ENCODE data around the gene BRWD1.
A peak's percentile ranks its signal among the peaks of the same experiment; 100 is the strongest.

BRWD1 gene

GRCh38 chr21:39348355-39349210 is 35.2 kb upstream of the BRWD1 start, which contains the start of gene HMGN1:
TSS of gene HMGN1 (minus strand) at chr21:39349088. CDS start at chr21:39348917, 171 bp downstream.
- no peaks in the 10 kb centered on the region for H3K9me3 ChIP-seq (ENCODE audit: insufficient read depth, low read length)
- peaks cover 47% of the 10 kb centered on the region for H3K36me3 ChIP-seq (ENCODE audit: insufficient read depth, insufficient read length, low read length)
- peak within 1 kb of the TSS; percentile 84 for H3K4me3 ChIP-seq (ENCODE audit: insufficient read length, low read depth)
- TF ChIP-seq SUZ12 (IDR thresholded peaks at IDR 0.05; ENCODE audit: extremely low read depth, insufficient read depth, insufficient read length), result no peak
- no peak for TF ChIP-seq YY1 (IDR thresholded peaks at IDR 0.05; ENCODE audit: insufficient read depth, insufficient read length)
- TF ChIP-seq ZNF274 (IDR thresholded peaks at IDR 0.05; ENCODE audit: low read depth, low read length), result no peak
- H3K27me3 ChIP-seq (ENCODE audit: insufficient read depth, insufficient read length), result no peaks in the 10 kb centered on the region
- peaks cover 13% of the 10 kb centered on the region for H3K4me1 ChIP-seq (ENCODE audit: insufficient read depth, insufficient read length)
- peak within 1 kb of the TSS; percentile 96 for H3K9ac ChIP-seq (ENCODE audit: insufficient read length, low read depth)
- peak; percentile 94 for DNase-seq (ENCODE audit: low read depth, low spot score)

- H3K4me3 ChIP-seq (ENCODE audit: insufficient read length, low read depth), result peak overlapping the region; percentile 84
- TF ChIP-seq YY1 (IDR thresholded peaks at IDR 0.05; ENCODE audit: insufficient read depth, insufficient read length), result no peak
- no peak for TF ChIP-seq ZNF274 (IDR thresholded peaks at IDR 0.05; ENCODE audit: low read depth, low read length)
- TF ChIP-seq SUZ12 (IDR thresholded peaks at IDR 0.05; ENCODE audit: extremely low read depth, insufficient read depth, insufficient read length), result no peak
- H3K9ac ChIP-seq (ENCODE audit: insufficient read length, low read depth), result peak overlapping the region; percentile 96
- H3K36me3 ChIP-seq (ENCODE audit: insufficient read depth, insufficient read length, low read length), result peaks cover 53% of the 10 kb centered on the region
- H3K9me3 ChIP-seq (ENCODE audit: insufficient read depth, low read length), result no peaks in the 10 kb centered on the region
- no peaks in the 10 kb centered on the region for H3K27me3 ChIP-seq (ENCODE audit: insufficient read depth, insufficient read length)
- peaks cover 13% of the 10 kb centered on the region for H3K4me1 ChIP-seq (ENCODE audit: insufficient read depth, insufficient read length)
- DNase-seq (ENCODE audit: low read depth, low spot score), result no peak
Observed at GRCh38 chr21:39348040-39348354, 34.6 kb upstream of the BRWD1 start.

GRCh38 chr21:39347537-39347936 is 34.1 kb upstream of the BRWD1 start:
- Histone ChIP-seq H3K9me3 (ENCODE audit: insufficient read depth, low read length) (no peaks in the 10 kb centered on the region), H3K9ac (ENCODE audit: insufficient read length, low read depth) (peak overlapping the region; percentile 96), H3K36me3 (ENCODE audit: insufficient read depth, insufficient read length, low read length) (peaks cover 53% of the 10 kb centered on the region), H3K27me3 (ENCODE audit: insufficient read depth, insufficient read length) (no peaks in the 10 kb centered on the region), H3K4me1 (ENCODE audit: insufficient read depth, insufficient read length) (peaks cover 13% of the 10 kb centered on the region), H3K4me3 (ENCODE audit: insufficient read length, low read depth) (peak overlapping the region; percentile 84)
- TF ChIP-seq ZNF274 (IDR thresholded peaks at IDR 0.05; ENCODE audit: low read depth, low read length) (no peak), SUZ12 (IDR thresholded peaks at IDR 0.05; ENCODE audit: extremely low read depth, insufficient read depth, insufficient read length) (no peak), YY1 (IDR thresholded peaks at IDR 0.05; ENCODE audit: insufficient read depth, insufficient read length) (no peak)
- no peak for DNase-seq (ENCODE audit: low read depth, low spot score)

- peak overlapping the region; percentile 84 for H3K4me3 ChIP-seq (ENCODE audit: insufficient read length, low read depth)
- no peaks in the 10 kb centered on the region for H3K9me3 ChIP-seq (ENCODE audit: insufficient read depth, low read length)
- TF ChIP-seq SUZ12 (IDR thresholded peaks at IDR 0.05; ENCODE audit: extremely low read depth, insufficient read depth, insufficient read length) (no peak), ZNF274 (IDR thresholded peaks at IDR 0.05; ENCODE audit: low read depth, low read length) (no peak)
- no peaks in the 10 kb centered on the region for H3K27me3 ChIP-seq (ENCODE audit: insufficient read depth, insufficient read length)
- peaks cover 58% of the 10 kb centered on the region for H3K36me3 ChIP-seq (ENCODE audit: insufficient read depth, insufficient read length, low read length)
- no peak for DNase-seq (ENCODE audit: low read depth, low spot score)
- peaks cover 13% of the 10 kb centered on the region for H3K4me1 ChIP-seq (ENCODE audit: insufficient read depth, insufficient read length)
- H3K9ac ChIP-seq (ENCODE audit: insufficient read length, low read depth), result peak overlapping the region; percentile 35
Observed at GRCh38 chr21:39346671-39347331, 33.4 kb upstream of the BRWD1 start.

- peak overlapping the region; percentile 84 for H3K4me3 ChIP-seq (ENCODE audit: insufficient read length, low read depth)
Observed at GRCh38 chr21:39346206-39346605, 32.8 kb upstream of the BRWD1 start.

GRCh38 chr21:39345440-39345839 is 32.0 kb upstream of the BRWD1 start:
- Histone ChIP-seq H3K4me1 (ENCODE audit: insufficient read depth, insufficient read length) (peaks cover 7% of the 10 kb centered on the region), H3K36me3 (ENCODE audit: insufficient read depth, insufficient read length, low read length) (peaks cover 70% of the 10 kb centered on the region), H3K27me3 (ENCODE audit: insufficient read depth, insufficient read length) (no peaks in the 10 kb centered on the region), H3K9me3 (ENCODE audit: insufficient read depth, low read length) (no peaks in the 10 kb centered on the region), H3K4me3 (ENCODE audit: insufficient read length, low read depth) (peak overlapping the region; percentile 6), H3K9ac (ENCODE audit: insufficient read length, low read depth) (peak overlapping the region; percentile 8)
- DNase-seq (ENCODE audit: low read depth, low spot score), result no peak
- TF ChIP-seq YY1 (IDR thresholded peaks at IDR 0.05; ENCODE audit: insufficient read depth, insufficient read length) (no peak), SUZ12 (IDR thresholded peaks at IDR 0.05; ENCODE audit: extremely low read depth, insufficient read depth, insufficient read length) (no peak), ZNF274 (IDR thresholded peaks at IDR 0.05; ENCODE audit: low read depth, low read length) (no peak)

More at GRCh38 chr21:39346206-39346605, 32.8 kb upstream of the BRWD1 start:
- Histone ChIP-seq H3K36me3 (ENCODE audit: insufficient read depth, insufficient read length, low read length) (peaks cover 64% of the 10 kb centered on the region), H3K27me3 (ENCODE audit: insufficient read depth, insufficient read length) (no peaks in the 10 kb centered on the region), H3K9me3 (ENCODE audit: insufficient read depth, low read length) (no peaks in the 10 kb centered on the region), H3K4me1 (ENCODE audit: insufficient read depth, insufficient read length) (peaks cover 13% of the 10 kb centered on the region), H3K9ac (ENCODE audit: insufficient read length, low read depth) (peak overlapping the region; percentile 35)
- no peak for DNase-seq (ENCODE audit: low read depth, low spot score)
- TF ChIP-seq YY1 (IDR thresholded peaks at IDR 0.05; ENCODE audit: insufficient read depth, insufficient read length), result no peak
- no peak for TF ChIP-seq ZNF274 (IDR thresholded peaks at IDR 0.05; ENCODE audit: low read depth, low read length)
- TF ChIP-seq SUZ12 (IDR thresholded peaks at IDR 0.05; ENCODE audit: extremely low read depth, insufficient read depth, insufficient read length), result no peak

- H3K27me3 ChIP-seq (ENCODE audit: insufficient read depth, insufficient read length), result no peaks in the 10 kb centered on the region
- H3K9ac ChIP-seq (ENCODE audit: insufficient read length, low read depth), result no peak overlapping the region
- no peaks in the 10 kb centered on the region for H3K9me3 ChIP-seq (ENCODE audit: insufficient read depth, low read length)
- H3K4me1 ChIP-seq (ENCODE audit: insufficient read depth, insufficient read length), result peaks cover 3% of the 10 kb centered on the region
- peaks cover 70% of the 10 kb centered on the region for H3K36me3 ChIP-seq (ENCODE audit: insufficient read depth, insufficient read length, low read length)
- H3K4me3 ChIP-seq (ENCODE audit: insufficient read length, low read depth), result no peak overlapping the region
- DNase-seq (ENCODE audit: low read depth, low spot score), result no peak
- TF ChIP-seq ZNF274 (IDR thresholded peaks at IDR 0.05; ENCODE audit: low read depth, low read length) (no peak), SUZ12 (IDR thresholded peaks at IDR 0.05; ENCODE audit: extremely low read depth, insufficient read depth, insufficient read length) (no peak), YY1 (IDR thresholded peaks at IDR 0.05; ENCODE audit: insufficient read depth, insufficient read length) (no peak)
Observed at GRCh38 chr21:39344848-39345247, 31.4 kb upstream of the BRWD1 start.

Measured in NT2/D1 (cell line).